Upper lobe of left lung (tissue), 6 donors: ENCODE data around the gene TAB3. TPM values are rescaled to one million over a fixed set of nuclear protein-coding genes. Genes with fewer than 3 reads are reported as not detected.

Experiments used
- ATAC-seq, 2 donors: fragments of 200-7000 bp; cut with Tn5 transposase; one replicate each; pipeline ENCODE4 v1.9.1; 2022; ENCODE audit warnings: mild to moderate bottlenecking in 2 of 2, moderate library complexity in 2 of 2; ENCODE audit not compliant: low FRiP score in 2 of 2
- DNase-seq, 2 donors: peaks; one replicate each; pipeline ENCODE4 v3.0.0-alpha.2; 2019 to 2020
- H3K27ac ChIP-seq, 4 donors: fragments of 200-600 bp; sonication (generic); one replicate each; pipeline ENCODE4 v1.5.1; 2016 to 2019
- H3K27me3 ChIP-seq, 4 donors: fragments of 200-600 bp; sonication (generic); one replicate each; pipeline ENCODE4 v1.5.1; 2017 to 2019
- H3K36me3 ChIP-seq, 4 donors: fragments of 200-600 bp; sonication (generic); one replicate each; pipeline ENCODE4 v1.5.1; 2016 to 2019
- H3K4me1 ChIP-seq, 4 donors: fragments of 200-600 bp; sonication (generic); one replicate each; pipeline ENCODE4 v1.5.1; 2018 to 2019
- H3K4me3 ChIP-seq, 4 donors: fragments of 200-600 bp; sonication (generic); one replicate each; pipeline ENCODE4 v1.5.1; 2017 to 2019; ENCODE audit warnings: mild to moderate bottlenecking in 2 of 4, moderate library complexity in 1 of 4
- H3K9me3 ChIP-seq, 4 donors: fragments of 200-600 bp; sonication (generic); one replicate each; pipeline ENCODE4 v1.5.1; 2018 to 2019
- CTCF ChIP-seq, 6 experiments: fragments of 450-650 bp in 4 of 6; fragments of 200-600 bp in 2 of 6; sonication (generic) in 2 of 6; IDR thresholded peaks; one replicate each; pipeline ENCODE4 v1.5.1; 2016 to 2019; ENCODE audit warnings: antibody characterized with exemption in 6 of 6
- EP300 ChIP-seq, 4 donors: sonication (generic); formaldehyde crosslinking; IDR thresholded peaks; one replicate each; pipeline ENCODE4 v1.5.1; 2017; ENCODE audit warnings: antibody characterized with exemption in 4 of 4, control low read depth in 2 of 4
- POLR2A ChIP-seq, 4 donors: fragments of 450-650 bp; IDR thresholded peaks; one replicate each; pipeline ENCODE4 v1.5.1; 2016 to 2017; ENCODE audit warnings: antibody characterized with exemption in 4 of 4, mild to moderate bottlenecking in 2 of 4
- POLR2AphosphoS5 ChIP-seq, 2 donors: sonication (generic); formaldehyde crosslinking; IDR thresholded peaks; one replicate each; pipeline ENCODE4 v1.5.1; 2017; ENCODE audit warnings: antibody characterized with exemption in 2 of 2
- WGBS, 2 donors: methylation state at CpG; one replicate each; pipeline ENCODE4 v1.1.5; 2017 to 2018; 5-methylcytosine and 5-hydroxymethylcytosine counted together
- total RNA-seq, 6 donors: library from RNA; depleted of rRNA in 4 of 6; stranded (reverse); fragments of >200 nt in 4 of 6; gene quantifications; one replicate each; pipeline versions ENCODE4 v1.1.0 to v1.2.1, GENCODE V29; 2016 to 2021
- donor health status: DM: no; HTN: no; CAD: no; lungs with moderate emphysema.
- donor health status: DM: no; HTN: yes; CAD: no; lungs with severe emphysema.

The TAB3 gene
- total RNA-seq, 6 donors from 2014 or later, result 13.5 to 42.1 (median 18.8) TPM

- Histone ChIP-seq H3K4me1 (no peaks in the 10 kb centered on the region), H3K9me3 (no peaks in the 10 kb centered on the region), H3K27me3 (no peaks in the 10 kb centered on the region), H3K4me3 (no peak overlapping the region), H3K36me3 (no peaks in the 10 kb centered on the region), H3K27ac (no peak overlapping the region)
- ATAC-seq, result no peak
- TF ChIP-seq CTCF (IDR thresholded peaks at IDR 0.05) (no peak), POLR2AphosphoS5 (IDR thresholded peaks at IDR 0.05) (no peak), EP300 (IDR thresholded peaks at IDR 0.05) (no peak), POLR2A (IDR thresholded peaks at IDR 0.05) (no peak)
- 55 to 70% methylated on average over 1 to 3 of the region's 3 CpGs for WGBS, 2 donors
- no peak for DNase-seq
Observed at GRCh38 chrX:30822068-30822681, 66.9 kb downstream of the TAB3 start.

GRCh38 chrX:30821116-30821515 is 67.9 kb downstream of the TAB3 start:
- Histone ChIP-seq H3K4me3 (no peak overlapping the region), H3K9me3 (no peaks in the 10 kb centered on the region), H3K36me3 (no peaks in the 10 kb centered on the region), H3K27ac (no peak overlapping the region), H3K4me1 (no peaks in the 10 kb centered on the region), H3K27me3 (no peaks in the 10 kb centered on the region)
- no peak for DNase-seq
- 47 to 65% methylated on average over 1 of the region's 1 CpG for WGBS, 2 donors
- no peak for TF ChIP-seq POLR2AphosphoS5 (IDR thresholded peaks at IDR 0.05)
- no peak for TF ChIP-seq EP300 (IDR thresholded peaks at IDR 0.05)
- no peak for TF ChIP-seq CTCF (IDR thresholded peaks at IDR 0.05)
- no peak for TF ChIP-seq POLR2A (IDR thresholded peaks at IDR 0.05)
- no peak for ATAC-seq

GRCh38 chrX:30819080-30819479 is 70.0 kb downstream of the TAB3 start:
- ATAC-seq (no peak), DNase-seq (no peak)
- Histone ChIP-seq H3K4me3 (no peak overlapping the region), H3K36me3 (no peaks in the 10 kb centered on the region), H3K27me3 (no peaks in the 10 kb centered on the region), H3K9me3 (no peaks in the 10 kb centered on the region), H3K27ac (no peak overlapping the region), H3K4me1 (no peaks in the 10 kb centered on the region)
- WGBS, 2 donors, result 53 to 74% methylated on average over 2 of the region's 2 CpGs
- TF ChIP-seq EP300 (IDR thresholded peaks at IDR 0.05), result no peak
- TF ChIP-seq POLR2A (IDR thresholded peaks at IDR 0.05), result no peak
- no peak for TF ChIP-seq CTCF (IDR thresholded peaks at IDR 0.05)
- TF ChIP-seq POLR2AphosphoS5 (IDR thresholded peaks at IDR 0.05), result no peak

GRCh38 chrX:30816079-30816478 is 73.0 kb downstream of the TAB3 start:
- no peaks in the 10 kb centered on the region for H3K9me3 ChIP-seq
- ATAC-seq, result no peak
- no peaks in the 10 kb centered on the region for H3K27me3 ChIP-seq
- DNase-seq, result no peak
- no peaks in the 10 kb centered on the region for H3K36me3 ChIP-seq
- WGBS, 2 donors, result 74 to 76% methylated on average over 3 of the region's 3 CpGs
- no peak for TF ChIP-seq EP300 (IDR thresholded peaks at IDR 0.05)
- TF ChIP-seq CTCF (IDR thresholded peaks at IDR 0.05), result no peak
- TF ChIP-seq POLR2A (IDR thresholded peaks at IDR 0.05), result no peak
- TF ChIP-seq POLR2AphosphoS5 (IDR thresholded peaks at IDR 0.05), result no peak
- H3K27ac ChIP-seq, result no peak overlapping the region
- H3K4me3 ChIP-seq, result no peak overlapping the region
- no peaks in the 10 kb centered on the region for H3K4me1 ChIP-seq

GRCh38 chrX:30814978-30815377 is 74.1 kb downstream of the TAB3 start:
- 82 to 83% methylated on average over 7 of the region's 7 CpGs for WGBS, 2 donors
- Histone ChIP-seq H3K36me3 (no peaks in the 10 kb centered on the region), H3K27me3 (no peaks in the 10 kb centered on the region), H3K4me3 (no peak overlapping the region), H3K9me3 (no peaks in the 10 kb centered on the region), H3K27ac (no peak overlapping the region), H3K4me1 (no peaks in the 10 kb centered on the region)
- DNase-seq (no peak), ATAC-seq (no peak)
- TF ChIP-seq EP300 (IDR thresholded peaks at IDR 0.05) (no peak), POLR2AphosphoS5 (IDR thresholded peaks at IDR 0.05) (no peak)
